Epithelial cell of esophagus (primary cell): Measurements from ENCODE around the gene IL4I1.

ENCODE experiments used
- DNase-seq: peaks from one replicate; pipeline ENCODE4 v3.0.0; 2010; ENCODE audit warnings: low read depth
- H3K4me3 ChIP-seq: 2 replicates; pipeline ENCODE4 v1.5.1; 2011; ENCODE audit warnings: mild to moderate bottlenecking, low read length, control low read depth
- TF ChIP-seq, protein P1 (sequence below): IDR thresholded peaks from 2 replicates; pipeline ENCODE4 v1.5.1; 2011; ENCODE audit warnings: low read depth, mild to moderate bottlenecking, low read length, control low read depth, inconsistent platforms; ENCODE audit not compliant: insufficient read depth; ENCODE audit errors: missing control alignments

The IL4I1 gene

DNA sequence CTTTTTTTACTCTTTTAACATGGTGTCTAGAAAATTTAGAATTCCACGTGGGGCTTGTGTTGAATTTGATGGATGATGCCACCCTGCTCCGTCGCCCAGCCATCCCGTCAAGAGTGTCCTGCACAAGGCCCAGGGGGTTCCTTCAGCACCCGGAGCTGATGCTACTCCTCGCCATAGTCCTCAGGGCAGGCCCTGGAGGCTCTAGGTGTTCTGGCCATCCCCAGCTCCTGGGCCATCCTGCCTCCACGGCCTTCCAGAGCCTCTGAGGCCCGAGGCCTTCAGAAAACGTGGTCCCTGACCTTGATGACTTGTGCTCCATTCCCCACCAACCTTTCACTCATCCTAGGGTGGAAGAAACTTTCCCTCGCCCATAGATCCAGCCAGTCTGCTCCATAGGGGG, 22.9 kb downstream of the IL4I1 start:
- H3K4me3 ChIP-seq = no peak overlapping the region
- DNase-seq = no peak
- TF ChIP-seq, protein P1, sequence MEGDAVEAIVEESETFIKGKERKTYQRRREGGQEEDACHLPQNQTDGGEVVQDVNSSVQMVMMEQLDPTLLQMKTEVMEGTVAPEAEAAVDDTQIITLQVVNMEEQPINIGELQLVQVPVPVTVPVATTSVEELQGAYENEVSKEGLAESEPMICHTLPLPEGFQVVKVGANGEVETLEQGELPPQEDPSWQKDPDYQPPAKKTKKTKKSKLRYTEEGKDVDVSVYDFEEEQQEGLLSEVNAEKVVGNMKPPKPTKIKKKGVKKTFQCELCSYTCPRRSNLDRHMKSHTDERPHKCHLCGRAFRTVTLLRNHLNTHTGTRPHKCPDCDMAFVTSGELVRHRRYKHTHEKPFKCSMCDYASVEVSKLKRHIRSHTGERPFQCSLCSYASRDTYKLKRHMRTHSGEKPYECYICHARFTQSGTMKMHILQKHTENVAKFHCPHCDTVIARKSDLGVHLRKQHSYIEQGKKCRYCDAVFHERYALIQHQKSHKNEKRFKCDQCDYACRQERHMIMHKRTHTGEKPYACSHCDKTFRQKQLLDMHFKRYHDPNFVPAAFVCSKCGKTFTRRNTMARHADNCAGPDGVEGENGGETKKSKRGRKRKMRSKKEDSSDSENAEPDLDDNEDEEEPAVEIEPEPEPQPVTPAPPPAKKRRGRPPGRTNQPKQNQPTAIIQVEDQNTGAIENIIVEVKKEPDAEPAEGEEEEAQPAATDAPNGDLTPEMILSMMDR = no peak

DNA sequence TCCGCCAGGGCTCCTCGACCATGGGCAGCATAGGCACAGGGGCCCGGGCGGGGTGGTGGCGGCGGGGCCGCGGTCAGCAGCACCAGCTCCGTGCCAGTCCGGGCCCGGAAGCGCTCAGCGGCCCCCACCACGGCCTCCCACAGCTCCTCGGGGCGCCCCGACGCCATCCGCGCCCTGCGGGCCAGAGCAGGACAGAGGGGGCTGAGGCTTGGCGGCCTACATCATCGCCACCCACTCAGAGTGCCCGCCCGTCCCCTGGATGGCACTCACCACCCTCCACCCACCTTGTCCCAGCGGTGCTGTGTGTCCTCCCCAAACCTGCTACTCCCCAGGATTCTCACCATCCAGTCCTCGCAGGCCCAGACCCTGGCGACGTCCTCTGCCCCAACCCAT, 23.6 kb downstream of the IL4I1 start:
- TF ChIP-seq, protein P1 = no peak
- no peak overlapping the region for H3K4me3 ChIP-seq
- no peak for DNase-seq

DNA sequence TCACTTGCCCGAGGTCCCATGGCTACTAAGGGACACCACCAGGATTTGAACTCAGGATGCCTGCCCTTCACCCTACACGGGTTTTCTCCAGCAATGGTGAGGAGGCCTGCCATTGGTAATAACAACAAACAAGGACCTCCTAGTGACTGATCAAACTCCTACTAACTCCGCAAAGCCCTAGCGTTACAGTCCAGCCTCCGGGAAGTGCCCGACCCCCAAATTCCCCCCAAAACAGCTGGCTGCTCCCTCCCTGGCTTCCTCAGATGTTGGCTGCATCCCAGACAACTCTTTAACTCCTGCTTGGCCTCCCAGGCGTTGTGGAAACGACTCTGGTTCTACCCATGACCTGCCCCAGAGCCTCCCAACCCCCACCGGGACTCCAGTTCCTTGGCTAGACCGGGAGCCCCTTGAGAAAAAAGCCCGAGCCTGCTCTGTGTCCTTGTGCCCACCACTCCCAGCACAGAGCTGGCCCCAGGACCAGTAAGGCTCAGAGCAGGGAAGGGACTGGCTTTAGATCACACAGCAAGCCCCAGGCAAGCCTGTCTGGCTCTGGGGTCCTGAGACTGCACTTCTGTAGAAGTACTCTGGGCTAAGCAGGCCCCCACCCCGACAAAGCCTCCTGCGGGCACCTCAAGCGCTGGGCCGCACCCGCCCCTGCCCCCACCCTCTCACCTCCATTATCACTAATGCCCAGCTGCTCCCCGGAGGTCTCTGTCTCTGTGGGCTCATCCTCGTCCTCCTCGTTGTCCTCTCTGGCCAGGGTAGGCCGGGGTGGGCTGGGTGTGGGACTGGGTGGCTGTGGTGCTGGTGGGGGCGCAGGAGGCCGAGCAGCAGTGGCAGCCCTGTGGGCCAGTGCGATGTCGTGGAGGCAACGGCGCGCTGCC, 24.2 kb downstream of the IL4I1 start:
- no peak for DNase-seq
- TF ChIP-seq, protein P1 = no peak

DNA sequence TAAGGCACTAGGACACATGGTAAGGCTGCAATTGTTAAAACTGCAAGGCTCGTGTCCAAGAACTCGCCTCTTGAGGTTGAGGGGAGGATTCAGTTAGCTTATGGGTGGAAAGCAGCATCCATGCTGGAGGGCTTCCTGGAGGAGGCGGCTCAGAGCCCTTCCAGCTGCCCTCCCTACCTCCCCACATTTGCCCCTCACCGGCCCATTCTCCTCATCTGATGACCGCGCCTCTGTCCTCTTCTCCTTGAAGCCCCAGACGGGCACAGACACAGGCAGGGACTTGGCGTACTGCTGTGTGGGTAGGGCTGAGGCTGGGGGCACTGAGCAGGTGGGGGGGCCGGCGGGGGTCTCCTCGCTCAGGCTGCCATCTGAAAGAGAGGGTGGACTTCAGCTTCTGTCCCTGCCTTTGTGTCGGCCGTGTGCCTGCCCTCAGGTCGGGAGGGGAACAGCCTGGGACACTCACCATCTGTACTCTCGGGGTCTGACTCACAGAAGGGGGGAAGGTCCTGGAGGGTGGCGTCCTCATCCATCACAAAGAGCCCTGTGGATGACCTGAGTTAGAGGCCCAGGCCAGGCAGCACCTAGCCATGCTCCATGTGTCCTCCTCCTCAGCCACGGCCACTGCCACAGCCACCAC, 25.2 kb downstream of the IL4I1 start:
- H3K4me3 ChIP-seq = no peak overlapping the region
- TF ChIP-seq, protein P1 = no peak
- no peak for DNase-seq

More for the DNA sequence above, 24.2 kb downstream of the IL4I1 start:
- no peak overlapping the region for H3K4me3 ChIP-seq

DNA sequence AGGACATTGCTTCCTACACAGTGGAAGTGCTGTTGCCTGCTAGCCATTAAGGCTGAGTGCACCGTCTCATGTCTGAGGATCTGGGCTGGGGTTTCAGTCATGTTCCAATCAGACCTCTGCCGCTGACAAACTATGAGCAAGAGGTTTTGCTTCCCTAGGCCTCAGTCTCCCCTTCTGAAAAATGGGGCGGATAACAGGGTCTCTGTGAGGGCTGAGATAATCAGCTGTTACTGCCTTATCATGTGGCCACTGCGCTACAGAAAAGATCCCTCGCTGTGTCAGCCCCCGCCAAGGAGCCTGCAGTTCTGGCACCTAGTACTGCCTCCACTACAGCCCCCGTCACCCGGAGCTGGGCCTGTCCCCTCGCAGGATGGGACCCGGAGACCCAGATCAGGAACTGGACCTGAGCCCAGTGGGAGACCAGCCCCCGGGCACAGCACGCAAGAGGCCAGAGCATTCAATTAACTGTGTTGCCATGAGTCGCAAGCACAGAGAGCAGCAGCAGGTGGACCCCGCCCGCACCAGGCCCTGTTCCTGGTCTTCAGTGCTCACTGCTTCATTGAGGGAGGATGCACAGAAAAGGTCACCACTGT, 26.3 kb downstream of the IL4I1 start:
- no peak for DNase-seq
- peak overlapping the region; percentile 51 for H3K4me3 ChIP-seq
- TF ChIP-seq, protein P1 = no peak

DNA sequence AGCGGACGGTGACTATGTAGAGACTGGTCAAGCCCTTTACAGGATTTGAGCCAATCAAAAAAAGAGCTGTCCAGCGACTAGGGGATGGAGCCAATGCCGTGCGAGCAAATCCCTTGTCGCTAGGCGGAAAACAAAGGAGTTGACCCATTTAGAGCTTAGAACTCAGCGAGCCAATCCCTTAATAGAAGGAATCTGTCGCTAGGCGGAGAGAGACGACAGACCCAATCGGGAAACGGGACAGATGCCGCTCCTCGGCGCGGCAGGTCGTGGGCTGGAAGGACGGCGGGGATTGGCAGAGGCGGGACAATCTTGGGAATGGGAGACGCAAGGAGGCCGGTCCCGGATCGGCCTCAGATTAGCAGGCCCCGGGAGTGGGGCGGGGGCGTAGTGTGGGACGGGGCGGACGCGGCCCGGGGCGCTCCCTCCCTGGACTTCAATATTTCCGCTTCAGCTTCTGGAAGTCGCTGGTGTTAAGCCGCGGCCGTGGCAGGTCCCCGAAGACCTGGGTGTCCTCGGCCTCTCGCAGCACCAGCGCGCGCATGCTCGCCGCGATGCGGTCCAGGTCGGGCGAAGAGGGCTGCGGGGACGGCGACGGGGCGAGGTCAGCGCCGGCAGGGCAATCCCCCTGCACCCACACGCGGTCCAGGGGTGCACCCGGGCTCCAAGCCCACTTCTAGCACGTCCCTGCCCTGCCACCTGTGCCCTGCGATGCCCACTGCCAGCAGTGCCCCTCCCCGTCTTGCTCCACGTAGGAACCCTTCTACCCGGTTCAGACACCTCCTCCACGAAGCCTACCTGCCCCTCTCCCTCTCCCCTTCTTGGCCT, 27.0 kb downstream of the IL4I1 start:
- TF ChIP-seq, protein P1 = no peak
- H3K4me3 ChIP-seq = peak overlapping the region; percentile 52
- DNase-seq = peak; percentile 100
